Esophagus (tissue), 2 donors: ENCODE results near the gene KANK4. TPM values are rescaled to one million over a fixed set of nuclear protein-coding genes. Genes with fewer than 3 reads are reported as not detected.
"Not testable (repeated sequence)": the region's sequence is repeated elsewhere in the genome, so short reads cannot be mapped to it uniquely, and the experiment has no call there.

Experiments
- H3K27ac ChIP-seq, 2 donors: one replicate each; pipeline ENCODE4 v1.5.1; 2013; ENCODE audit warnings: low read depth in 2 of 2, mild to moderate bottlenecking in 2 of 2, inconsistent platforms in 1 of 2, low read length in 1 of 2, moderate library complexity in 1 of 2
- H3K27me3 ChIP-seq, 2 donors: one replicate each; pipeline ENCODE4 v1.6.1; 2013; ENCODE audit warnings: low read length in 2 of 2, control low read depth in 1 of 2, mild to moderate bottlenecking in 1 of 2; ENCODE audit not compliant: insufficient read depth in 2 of 2, control insufficient read depth in 1 of 2
- H3K36me3 ChIP-seq, 2 donors: one replicate each; pipeline ENCODE4 v1.6.1; 2013; ENCODE audit warnings: low read length in 1 of 2; ENCODE audit not compliant: control insufficient read depth in 2 of 2, insufficient read depth in 2 of 2
- H3K4me1 ChIP-seq, 2 donors: one replicate each; pipeline ENCODE4 v1.6.1; 2013; ENCODE audit warnings: low read length in 1 of 2; ENCODE audit not compliant: control insufficient read depth in 2 of 2, insufficient read depth in 2 of 2
- H3K4me3 ChIP-seq, 2 donors: one replicate each; pipeline ENCODE4 v1.5.1; 2013; ENCODE audit warnings: low read length in 2 of 2, mild to moderate bottlenecking in 2 of 2, low read depth in 1 of 2, moderate library complexity in 1 of 2
- H3K9me3 ChIP-seq, 2 donors: one replicate each; pipeline ENCODE4 v1.6.1; 2013; ENCODE audit warnings: mild to moderate bottlenecking in 2 of 2, low read depth in 1 of 2, low read length in 1 of 2, moderate library complexity in 1 of 2; ENCODE audit not compliant: control insufficient read depth in 2 of 2, insufficient read depth in 1 of 2
- WGBS, 2 donors: extraction: QIAGEN DNeasy Blood & Tissue Kit; methylation state at CpG; one replicate each; pipeline ENCODE4 v1.1.7; 2013; 5-methylcytosine and 5-hydroxymethylcytosine counted together
- polyA plus RNA-seq, 2 donors: library from polyadenylated mRNA; stranded (reverse); fragments of 200-250 nt; gene quantifications; one replicate each; pipeline ENCODE4 v1.2.3, GENCODE V29; 2013
- donor health status: healthy with polysubstance abuse.
- donor health status: Bipolar disorder and iron deficiency.

The KANK4 gene
- polyA plus RNA-seq, 2 donors: 0.01 to 0.12 TPM

DNA sequence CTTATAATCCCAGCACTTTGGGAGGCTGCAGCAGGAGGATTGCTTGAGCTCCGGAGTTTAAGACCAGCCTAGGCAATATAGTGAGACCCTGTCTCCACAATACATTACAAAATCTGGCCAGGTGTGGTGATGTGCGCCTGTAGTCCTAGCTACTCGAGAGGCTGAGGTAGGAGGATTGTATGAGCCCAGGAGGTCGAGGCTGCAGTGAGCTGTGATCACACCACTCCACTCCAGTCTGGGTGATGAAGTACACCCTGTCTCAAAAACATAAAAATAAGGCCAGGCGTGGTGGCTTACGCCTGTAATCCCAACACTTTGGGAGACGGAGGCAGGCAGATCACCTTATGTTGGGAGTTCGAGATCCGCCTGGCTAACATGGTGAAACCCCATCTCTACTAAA is 96.9 kb downstream of the KANK4 start:
- WGBS, 2 donors: 85 to 91% methylated on average over 8 to 9 of the region's 9 CpGs
- H3K27me3 ChIP-seq: no peaks in the 10 kb centered on the region
- no peaks in the 10 kb centered on the region for H3K4me1 ChIP-seq
- H3K4me3 ChIP-seq: no peak overlapping the region
- H3K36me3 ChIP-seq: no peaks in the 10 kb centered on the region
- no peak overlapping the region for H3K27ac ChIP-seq
- H3K9me3 ChIP-seq: no peaks in the 10 kb centered on the region

DNA sequence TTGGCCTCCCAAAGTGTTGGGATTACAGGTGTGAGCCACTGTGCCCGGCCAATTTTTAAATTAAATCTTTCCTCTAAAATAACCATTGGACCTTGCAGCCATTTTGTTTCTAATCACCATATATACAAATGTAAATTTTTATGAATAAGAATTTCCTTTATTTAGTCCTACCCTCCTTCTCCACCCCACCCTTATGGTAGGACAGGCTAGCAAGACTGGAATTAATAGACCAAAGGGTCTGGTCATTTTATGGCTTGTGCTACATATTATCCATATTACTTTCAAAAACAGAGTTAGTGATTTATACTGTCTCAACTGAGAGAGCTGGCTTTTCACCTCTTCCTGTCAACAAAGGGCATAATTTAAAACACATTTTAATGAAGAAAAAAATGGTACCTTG is 98.1 kb downstream of the KANK4 start:
- Histone ChIP-seq H3K36me3 (no peaks in the 10 kb centered on the region), H3K4me1 (no peaks in the 10 kb centered on the region), H3K27ac (no peak overlapping the region), H3K27me3 (no peaks in the 10 kb centered on the region), H3K4me3 (no peak overlapping the region), H3K9me3 (no peaks in the 10 kb centered on the region)
- WGBS, 2 donors: 91 to 93% methylated on average over 1 of the region's 1 CpG

DNA sequence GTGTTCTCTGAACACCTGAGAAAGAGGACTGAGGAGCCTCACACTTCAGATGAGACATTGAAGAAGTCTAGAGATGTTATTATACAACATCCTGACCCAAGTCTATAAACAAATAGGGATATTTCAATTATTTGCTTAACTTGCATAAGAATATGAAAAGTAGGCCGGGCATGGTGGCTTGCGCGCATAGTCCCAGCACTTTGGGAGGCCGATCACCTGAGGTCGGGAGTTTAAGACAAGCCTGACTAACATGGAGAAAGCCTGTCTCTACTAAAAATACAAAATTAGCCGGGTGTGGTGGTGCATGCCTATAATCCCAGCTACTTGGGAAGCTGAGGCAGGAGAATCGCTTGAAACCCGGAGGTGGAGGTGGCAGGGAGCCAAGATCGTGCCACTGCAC is 98.8 kb downstream of the KANK4 start:
- not testable (repeated sequence) for H3K27ac ChIP-seq, H3K9me3 ChIP-seq, H3K4me3 ChIP-seq, H3K4me1 ChIP-seq, H3K36me3 ChIP-seq, H3K27me3 ChIP-seq
- 95% methylated on average over 9 of the region's 9 CpGs for WGBS, 2 donors

DNA sequence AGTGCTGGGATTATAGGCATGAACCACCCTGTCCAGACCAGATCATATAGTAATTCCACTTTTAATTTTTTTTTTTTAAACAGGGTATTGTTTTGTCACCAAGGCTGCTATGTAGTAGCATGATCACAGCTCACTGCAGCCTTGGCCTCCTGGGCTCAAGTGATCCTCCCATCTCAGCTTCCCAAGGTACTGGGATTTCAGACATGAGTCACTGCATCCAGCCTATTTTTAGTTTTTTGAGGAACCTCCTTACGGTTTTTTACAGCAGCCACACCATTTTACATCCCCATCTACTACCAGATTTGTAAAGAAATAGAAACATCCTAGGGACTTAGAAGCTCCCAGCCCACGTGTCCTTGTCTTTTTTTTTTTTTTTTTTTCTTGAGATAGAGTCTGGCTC is 100.6 kb downstream of the KANK4 start:
- Histone ChIP-seq H3K4me1 (no peaks in the 10 kb centered on the region), H3K27me3 (no peaks in the 10 kb centered on the region), H3K36me3 (no peaks in the 10 kb centered on the region), H3K9me3 (no peaks in the 10 kb centered on the region), H3K4me3 (no peak overlapping the region), H3K27ac (no peak overlapping the region)
- WGBS, 2 donors: 71 to 76% methylated on average over 2 of the region's 2 CpGs

DNA sequence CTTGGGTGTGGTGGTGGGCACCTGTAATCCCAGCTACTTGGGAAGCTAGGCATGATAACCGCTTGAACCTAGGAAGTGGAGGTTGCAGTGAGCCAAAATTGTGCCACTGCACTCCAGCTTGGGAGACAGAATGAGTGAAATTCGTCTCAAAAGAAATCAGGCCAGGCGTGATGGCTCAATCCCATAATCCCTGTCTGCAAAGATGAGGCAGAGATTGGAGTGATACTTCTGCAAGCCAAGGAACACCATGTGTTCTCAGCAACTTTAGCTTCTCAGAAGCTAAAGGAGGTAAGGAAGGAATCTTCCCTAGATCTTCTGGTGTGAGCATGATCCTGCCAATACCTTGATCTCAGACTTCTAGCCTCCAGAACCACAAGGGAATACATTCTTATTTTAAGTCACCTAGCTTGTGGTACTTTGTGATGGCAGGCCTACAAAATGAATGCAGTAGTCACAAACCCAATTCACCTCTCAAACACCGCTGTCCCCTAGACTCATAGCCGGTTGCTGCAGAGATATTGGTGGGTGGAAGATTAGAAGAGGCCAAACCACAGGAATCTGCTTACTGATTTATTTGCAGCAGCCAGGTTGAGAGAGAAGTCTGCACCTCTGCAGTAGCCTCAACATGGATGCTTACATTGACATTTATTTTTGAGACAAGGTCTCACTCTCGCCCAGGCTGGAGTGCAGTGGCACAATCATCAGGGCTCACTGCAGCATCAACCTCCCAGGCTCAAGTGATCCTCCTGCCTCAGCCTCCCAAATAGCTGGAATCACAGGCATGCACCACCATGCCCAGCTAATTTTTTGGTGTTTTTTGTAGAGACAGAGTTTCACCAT is 105.9 kb downstream of the KANK4 start:
- Histone ChIP-seq H3K27me3 (no peaks in the 10 kb centered on the region), H3K4me3 (no peak overlapping the region), H3K9me3 (peaks cover 0 to 2% of the 10 kb centered on the region in 2 donors), H3K27ac (no peak overlapping the region), H3K4me1 (no peaks in the 10 kb centered on the region), H3K36me3 (no peaks in the 10 kb centered on the region)
- 69 to 84% methylated on average over 6 of the region's 6 CpGs for WGBS, 2 donors

DNA sequence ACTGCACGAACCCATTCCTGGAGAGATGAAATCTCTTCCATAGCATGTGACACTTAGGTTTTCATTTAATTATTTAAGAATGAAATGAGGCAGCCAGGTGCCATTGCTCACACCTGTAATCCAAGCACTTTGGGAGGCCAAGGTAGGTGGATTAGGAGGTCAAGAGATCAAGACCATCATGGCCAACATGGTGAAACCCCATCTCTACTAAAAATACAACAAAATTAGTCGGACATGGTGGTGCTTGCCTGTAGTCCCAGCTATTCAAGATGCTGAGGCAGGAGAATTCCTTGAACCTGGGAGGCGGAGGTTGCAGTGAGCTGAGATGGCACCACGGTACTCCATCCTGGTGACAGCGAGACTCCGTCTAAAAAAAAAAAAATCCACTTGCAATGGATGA is 106.8 kb downstream of the KANK4 start:
- WGBS, 2 donors: 87 to 94% methylated on average over 6 of the region's 6 CpGs
- Histone ChIP-seq H3K27ac (no peak overlapping the region), H3K27me3 (no peaks in the 10 kb centered on the region), H3K4me1 (no peaks in the 10 kb centered on the region), H3K36me3 (no peaks in the 10 kb centered on the region), H3K9me3 (peaks cover 0 to 2% of the 10 kb centered on the region in 2 donors), H3K4me3 (no peak overlapping the region)

DNA sequence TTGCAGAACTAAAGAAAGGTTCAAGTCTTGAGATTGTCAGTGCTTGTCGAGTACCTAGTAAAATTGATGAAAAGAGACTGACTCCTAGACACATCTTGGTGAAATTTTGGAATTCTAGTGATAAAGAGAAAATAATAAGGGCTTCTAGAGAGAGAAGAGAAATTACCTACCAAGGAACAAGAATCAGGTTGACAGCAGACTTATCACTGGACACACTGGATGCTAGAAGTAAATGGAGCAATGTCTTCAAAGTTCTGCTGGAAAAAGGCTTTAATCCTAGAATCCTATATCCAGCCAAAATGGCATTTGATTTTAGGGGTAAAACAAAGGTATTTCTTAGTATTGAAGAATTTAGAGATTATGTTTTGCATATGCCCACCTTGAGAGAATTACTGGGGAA is 108.3 kb downstream of the KANK4 start:
- H3K4me3 ChIP-seq: no peak overlapping the region
- H3K27me3 ChIP-seq: no peaks in the 10 kb centered on the region
- peaks cover 0 to 2% of the 10 kb centered on the region in 2 donors for H3K9me3 ChIP-seq
- H3K27ac ChIP-seq: no peak overlapping the region
- 92 to 96% methylated on average over 1 of the region's 1 CpG for WGBS, 2 donors
- no peaks in the 10 kb centered on the region for H3K4me1 ChIP-seq
- H3K36me3 ChIP-seq: no peaks in the 10 kb centered on the region

DNA sequence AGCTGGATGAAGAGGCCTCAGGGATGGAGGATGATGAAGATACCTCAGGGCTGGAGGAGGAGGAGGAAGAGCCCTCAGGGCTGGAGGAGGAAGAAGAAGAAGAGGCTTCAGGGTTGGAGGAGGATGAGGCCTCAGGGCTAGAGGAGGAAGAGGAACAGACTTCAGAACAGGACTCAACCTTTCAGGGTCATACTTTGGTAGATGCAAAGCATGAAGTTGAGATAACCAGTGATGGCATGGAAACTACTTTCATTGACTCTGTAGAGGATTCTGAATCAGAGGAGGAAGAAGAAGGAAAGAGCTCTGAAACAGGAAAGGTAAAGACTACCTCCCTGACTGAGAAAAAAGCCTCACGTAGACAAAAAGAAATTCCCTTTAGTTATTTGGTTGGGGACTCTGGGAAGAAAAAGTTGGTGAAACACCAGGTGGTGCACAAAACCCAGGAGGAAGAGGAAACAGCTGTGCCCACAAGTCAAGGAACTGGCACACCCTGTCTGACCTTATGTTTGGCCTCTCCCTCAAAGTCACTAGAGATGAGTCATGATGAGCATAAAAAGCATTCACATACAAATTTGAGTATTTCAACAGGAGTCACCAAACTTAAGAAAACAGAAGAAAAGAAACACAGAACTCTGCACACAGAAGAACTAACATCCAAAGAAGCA is 109.2 kb downstream of the KANK4 start:
- H3K9me3 ChIP-seq: peaks cover 0 to 2% of the 10 kb centered on the region in 2 donors
- H3K4me3 ChIP-seq: no peak overlapping the region
- H3K27ac ChIP-seq: no peak overlapping the region
- H3K27me3 ChIP-seq: no peaks in the 10 kb centered on the region
- H3K4me1 ChIP-seq: no peaks in the 10 kb centered on the region
- WGBS, 2 donors: 63 to 71% methylated on average over 1 of the region's 1 CpG
- H3K36me3 ChIP-seq: no peaks in the 10 kb centered on the region

DNA sequence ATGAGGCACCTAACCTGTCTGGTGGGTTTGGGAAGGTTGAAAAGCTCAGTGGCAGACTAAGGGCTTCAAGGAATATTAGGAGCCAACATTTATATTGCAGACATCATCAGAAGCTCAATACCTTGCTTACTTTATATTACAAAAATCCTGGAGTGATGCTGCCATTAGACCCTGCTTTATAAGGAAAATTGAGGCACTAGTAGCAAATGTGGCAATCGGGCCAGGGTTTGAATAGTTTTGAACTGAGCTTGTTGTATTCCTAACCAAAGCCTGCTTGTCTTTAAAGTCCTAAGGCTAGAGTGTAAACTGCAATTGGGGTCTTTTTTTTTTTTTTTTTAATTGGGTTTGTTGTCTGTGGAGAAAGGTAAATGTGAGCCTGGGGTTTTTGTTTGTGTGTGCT is 110.3 kb downstream of the KANK4 start:
- Histone ChIP-seq H3K4me3 (no peak overlapping the region), H3K36me3 (no peaks in the 10 kb centered on the region), H3K4me1 (no peaks in the 10 kb centered on the region), H3K9me3 (peaks cover 0 to 2% of the 10 kb centered on the region in 2 donors), H3K27ac (no peak overlapping the region), H3K27me3 (no peaks in the 10 kb centered on the region)
- 2 to 26% methylated on average over 1 of the region's 1 CpG for WGBS, 2 donors

DNA sequence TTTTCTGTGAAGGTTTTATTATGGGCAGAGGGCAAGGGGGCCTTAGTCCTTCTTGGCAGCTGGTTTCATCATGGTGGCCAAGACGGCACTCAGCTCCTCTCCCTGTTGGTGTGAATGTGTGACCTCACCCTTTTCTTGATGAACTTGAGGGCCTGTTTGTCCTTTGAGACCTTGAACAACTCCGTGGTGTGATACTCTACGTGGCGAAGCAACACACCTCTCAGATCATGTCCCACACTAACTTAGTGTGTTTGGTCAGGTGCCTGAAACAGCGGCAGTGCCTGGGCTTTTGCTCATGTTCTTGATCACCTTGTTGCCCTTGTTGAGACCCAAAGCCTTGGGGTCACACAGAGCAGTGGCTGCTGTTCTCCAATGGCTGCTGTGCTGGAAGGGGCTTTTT is 111.1 kb downstream of the KANK4 start:
- Histone ChIP-seq H3K9me3 (peaks cover 0 to 2% of the 10 kb centered on the region in 2 donors), H3K27ac (no peak overlapping the region), H3K4me1 (no peaks in the 10 kb centered on the region), H3K4me3 (no peak overlapping the region), H3K27me3 (no peaks in the 10 kb centered on the region), H3K36me3 (no peaks in the 10 kb centered on the region)
- WGBS, 2 donors: 91 to 95% methylated on average over 5 of the region's 5 CpGs
